ENCODE results near the gene GALNT2.

GRCh38 chr1:230284891-230285290, 217.9 kb downstream of the GALNT2 start:
- TF ChIP-seq POLR2AphosphoS5 (IDR thresholded peaks at IDR 0.05; ENCODE audit: low read depth) (no peak), CTCF (IDR thresholded peaks at IDR 0.05; ENCODE audit: insufficient read depth, low read length) (no peak), GABPA (IDR thresholded peaks at IDR 0.05; ENCODE audit: low read depth) (no peak)
